ENCODE data around the gene UBL3.

UBL3 gene

DNA sequence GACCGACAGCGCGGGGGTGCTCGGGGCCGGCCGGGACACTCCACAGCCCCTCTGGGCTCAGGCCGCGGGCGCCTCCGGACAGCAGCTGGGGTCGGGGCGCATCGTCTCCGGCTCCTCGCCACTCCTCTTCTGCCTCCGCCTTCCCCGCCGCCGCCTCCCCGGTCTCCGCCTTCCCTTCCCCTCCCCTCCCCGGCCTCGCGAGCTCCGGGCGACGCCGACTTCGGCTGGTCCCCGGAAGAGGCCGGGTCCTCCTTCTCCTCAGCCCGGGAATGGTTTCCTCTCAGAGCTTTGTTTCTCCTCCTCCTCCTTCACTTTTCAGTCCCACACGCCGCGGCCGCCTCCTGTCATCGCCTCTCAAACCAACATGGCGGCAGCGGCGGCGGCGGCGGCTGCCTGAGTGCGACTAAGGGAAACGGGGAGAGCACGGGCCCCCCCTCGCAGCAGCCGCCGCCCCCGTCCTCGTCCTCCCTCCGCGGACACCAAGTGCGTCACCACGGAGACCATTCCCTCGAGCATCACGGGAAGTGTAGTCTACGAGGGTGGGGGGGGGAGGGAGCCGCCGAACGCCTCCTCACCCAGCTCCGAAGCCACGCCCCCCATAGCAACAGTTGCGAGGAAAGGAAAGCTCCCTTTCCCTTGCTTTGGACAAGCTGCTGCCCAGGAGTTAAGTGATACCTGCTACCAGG is at the start of gene UBL3:
Gene UBL3 (minus strand): TSS at position 405 of the 686 bp plus-strand sequence. CDS start 1,079 bp downstream, outside the sequence.
- peak; percentile 96 to 99 for DNase-seq (ENCODE audit: low read depth in 2 of 2)
- TF ChIP-seq CTCF (IDR thresholded peaks at IDR 0.05; ENCODE audit: low read depth, low read length) = no peak
- H3K4me3 ChIP-seq (replicated peaks in 1 of 2; ENCODE audit: low read depth in 2 of 2, low read length in 2 of 2) = peak within 1 kb of the TSS; percentile 77 to 88

GRCh38 chr13:29897102-29897501 is 46.7 kb upstream of the UBL3 start:
- TF ChIP-seq CTCF (IDR thresholded peaks at IDR 0.05; ENCODE audit: low read depth, low read length) = no peak
- no peak for DNase-seq (ENCODE audit: low read depth in 2 of 2)
- no peak overlapping the region for H3K4me3 ChIP-seq (replicated peaks in 1 of 2; ENCODE audit: low read depth in 2 of 2, low read length in 2 of 2)

GRCh38 chr13:29893438-29893837 is 43.0 kb upstream of the UBL3 start:
- no peak overlapping the region for H3K4me3 ChIP-seq (replicated peaks in 1 of 2; ENCODE audit: low read depth in 2 of 2, low read length in 2 of 2)
- DNase-seq (ENCODE audit: low read depth in 2 of 2) = no peak
- TF ChIP-seq CTCF (IDR thresholded peaks at IDR 0.05; ENCODE audit: low read depth, low read length) = no peak

- DNase-seq (ENCODE audit: low read depth in 2 of 2) = no peak
- TF ChIP-seq CTCF (IDR thresholded peaks at IDR 0.05; ENCODE audit: low read depth, low read length) = no peak
- H3K4me3 ChIP-seq (replicated peaks in 1 of 2; ENCODE audit: low read depth in 2 of 2, low read length in 2 of 2) = no peak overlapping the region
Observed at GRCh38 chr13:29892151-29892550, 41.7 kb upstream of the UBL3 start.

GRCh38 chr13:29889111-29889510 is 38.7 kb upstream of the UBL3 start:
- TF ChIP-seq CTCF (IDR thresholded peaks at IDR 0.05; ENCODE audit: low read depth, low read length) = no peak
- no peak overlapping the region for H3K4me3 ChIP-seq (replicated peaks in 1 of 2; ENCODE audit: low read depth in 2 of 2, low read length in 2 of 2)
- DNase-seq (ENCODE audit: low read depth in 2 of 2) = no peak

- H3K4me3 ChIP-seq (replicated peaks in 1 of 2; ENCODE audit: low read depth in 2 of 2, low read length in 2 of 2) = no peak overlapping the region
- peak; percentile 22 to 43 for DNase-seq (ENCODE audit: low read depth in 2 of 2)
- no peak for TF ChIP-seq CTCF (IDR thresholded peaks at IDR 0.05; ENCODE audit: low read depth, low read length)
Observed at GRCh38 chr13:29888306-29888705, 37.9 kb upstream of the UBL3 start.

DNA sequence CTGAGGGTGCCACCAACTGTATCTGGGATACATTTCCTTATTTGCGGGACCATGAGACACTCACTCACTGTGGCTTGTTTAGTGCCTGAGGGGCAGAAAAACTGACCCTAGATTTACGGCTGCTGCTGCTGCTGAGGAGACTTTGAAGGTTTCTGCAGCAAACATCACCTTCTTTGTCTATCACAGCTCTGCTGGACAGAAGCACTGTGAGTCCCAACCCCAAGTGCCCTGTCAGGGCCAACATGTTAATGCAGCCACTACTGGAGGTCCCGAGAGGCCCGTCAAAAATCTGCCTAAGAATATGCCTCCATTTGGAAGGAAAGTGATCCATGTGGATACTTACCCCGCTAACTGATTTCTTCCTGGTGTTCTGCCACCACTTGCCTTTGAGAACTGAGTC is 37.3 kb upstream of the UBL3 start:
- no peak for DNase-seq (ENCODE audit: low read depth in 2 of 2)
- TF ChIP-seq CTCF (IDR thresholded peaks at IDR 0.05; ENCODE audit: low read depth, low read length) = no peak
- H3K4me3 ChIP-seq (replicated peaks in 1 of 2; ENCODE audit: low read depth in 2 of 2, low read length in 2 of 2) = no peak overlapping the region
